ENCODE results near the gene MDGA2. TPM values are rescaled to one million over a fixed set of nuclear protein-coding genes. Genes with fewer than 3 reads are reported as not detected.

Gene MDGA2
- total and polyA plus RNA-seq, 12 donors: 0.05 to 0.15 TPM; not detected in 10

GRCh38 chr14:46819117-46819516 lies 856.3 kb downstream of the MDGA2 start:
- intact Hi-C loops (cut with DNase I): no loop called here
- DNase-seq (no peak), ATAC-seq (no peak)
- H3K4me1 ChIP-seq: no peaks in the 10 kb centered on the region
- no peak overlapping the region for H3K4me3 ChIP-seq
- H3K36me3 ChIP-seq: no peaks in the 10 kb centered on the region
- no peaks in the 10 kb centered on the region for H3K27me3 ChIP-seq
- no peak overlapping the region for H3K27ac ChIP-seq
- WGBS, 2 donors: 73 to 79% methylated on average over 9 of the region's 9 CpGs
- peaks cover 0 to 9% (median 0%) of the 10 kb centered on the region in 11 donors for H3K9me3 ChIP-seq
- TF ChIP-seq CTCF (IDR thresholded peaks at IDR 0.05): no peak

- 73 to 81% methylated on average over 1 of the region's 1 CpG for WGBS, 2 donors
These were observed 857.3 kb downstream of the MDGA2 start for GRCh38 chr14:46818147-46818546.

GRCh38 chr14:46793144-46793543 lies 882.3 kb downstream of the MDGA2 start:
- Histone ChIP-seq H3K9me3 (peaks cover 0 to 36% (median 9%) of the 10 kb centered on the region in 11 donors), H3K36me3 (no peaks in the 10 kb centered on the region), H3K27ac (no peak overlapping the region), H3K4me1 (no peaks in the 10 kb centered on the region), H3K27me3 (no peaks in the 10 kb centered on the region), H3K4me3 (no peak overlapping the region)
- no peak for DNase-seq
- no peak for TF ChIP-seq CTCF (IDR thresholded peaks at IDR 0.05)
- intact Hi-C loops (cut with DNase I): no loop called here
- no peak for ATAC-seq

More at GRCh38 chr14:46818147-46818546, 857.3 kb downstream of the MDGA2 start:
- H3K27me3 ChIP-seq: no peaks in the 10 kb centered on the region
- ATAC-seq (no peak), DNase-seq (no peak)
- intact Hi-C loops (cut with DNase I): no loop called here
- TF ChIP-seq CTCF (IDR thresholded peaks at IDR 0.05): no peak
- no peaks in the 10 kb centered on the region for H3K36me3 ChIP-seq
- H3K4me1 ChIP-seq: no peaks in the 10 kb centered on the region
- H3K4me3 ChIP-seq: no peak overlapping the region
- peaks cover 0 to 9% (median 0%) of the 10 kb centered on the region in 11 donors for H3K9me3 ChIP-seq
- no peak overlapping the region for H3K27ac ChIP-seq
